Stimulated activated naive CD8-positive, alpha-beta T cell treated with anti-CD3 and anti-CD28 coated beads, Interleukin-15, Interleukin-2, amounts not matched to agents 100 ng/mL and 50 ng/mL, for 24 hours (primary cell): ENCODE results near the gene PDZD2.

Experiments used
- H3K27ac Mint-ChIP-seq: one replicate; pipeline ENCODE4 v1.8.0; 2021; ENCODE audit warnings: mild to moderate bottlenecking, mixed read lengths
- H3K27me3 Mint-ChIP-seq: one replicate; pipeline ENCODE4 v1.8.0; 2021; ENCODE audit warnings: mixed read lengths
- H3K36me3 Mint-ChIP-seq: one replicate; pipeline ENCODE4 v1.8.0; 2021; ENCODE audit warnings: low read depth, mixed read lengths
- H3K4me1 Mint-ChIP-seq: one replicate; pipeline ENCODE4 v1.8.0; 2021; ENCODE audit warnings: low read depth, mixed read lengths
- H3K4me3 Mint-ChIP-seq: one replicate; pipeline ENCODE4 v1.8.0; 2021; ENCODE audit warnings: mild to moderate bottlenecking, mixed read lengths
- H3K9me3 Mint-ChIP-seq: one replicate; pipeline ENCODE4 v1.8.0; 2021; ENCODE audit warnings: mixed read lengths

The PDZD2 gene

GRCh38 chr5:32096891-32097595 lies 458.1 kb downstream of the PDZD2 start:
- Mint-ChIP-seq H3K9me3 (no peaks in the 10 kb centered on the region), H3K27ac (no peak overlapping the region), H3K4me1 (no peaks in the 10 kb centered on the region), H3K27me3 (no peaks in the 10 kb centered on the region), H3K36me3 (peaks cover 7% of the 10 kb centered on the region), H3K4me3 (no peak overlapping the region)

- H3K27ac Mint-ChIP-seq: no peak overlapping the region
- no peak overlapping the region for H3K4me3 Mint-ChIP-seq
- H3K4me1 Mint-ChIP-seq: no peaks in the 10 kb centered on the region
- H3K9me3 Mint-ChIP-seq: no peaks in the 10 kb centered on the region
- H3K36me3 Mint-ChIP-seq: peaks cover 7% of the 10 kb centered on the region
- H3K27me3 Mint-ChIP-seq: no peaks in the 10 kb centered on the region
Observed at GRCh38 chr5:32098291-32098690, 459.4 kb downstream of the PDZD2 start.

GRCh38 chr5:32098890-32099310 lies 460.0 kb downstream of the PDZD2 start:
- Mint-ChIP-seq H3K36me3 (peaks cover 12% of the 10 kb centered on the region), H3K4me3 (no peak overlapping the region), H3K27me3 (no peaks in the 10 kb centered on the region), H3K9me3 (no peaks in the 10 kb centered on the region), H3K4me1 (no peaks in the 10 kb centered on the region), H3K27ac (no peak overlapping the region)

- Mint-ChIP-seq H3K9me3 (no peaks in the 10 kb centered on the region), H3K4me3 (no peak overlapping the region), H3K27ac (peak overlapping the region; percentile 59), H3K36me3 (peaks cover 14% of the 10 kb centered on the region), H3K27me3 (no peaks in the 10 kb centered on the region), H3K4me1 (no peaks in the 10 kb centered on the region)
Observed at GRCh38 chr5:32099486-32100035, 460.6 kb downstream of the PDZD2 start.

GRCh38 chr5:32100230-32100629 lies 461.3 kb downstream of the PDZD2 start:
- no peaks in the 10 kb centered on the region for H3K4me1 Mint-ChIP-seq
- H3K27me3 Mint-ChIP-seq: no peaks in the 10 kb centered on the region
- no peak overlapping the region for H3K27ac Mint-ChIP-seq
- H3K9me3 Mint-ChIP-seq: no peaks in the 10 kb centered on the region
- H3K4me3 Mint-ChIP-seq: no peak overlapping the region
- H3K36me3 Mint-ChIP-seq: peaks cover 18% of the 10 kb centered on the region

- H3K27ac Mint-ChIP-seq: no peak overlapping the region
- H3K36me3 Mint-ChIP-seq: peaks cover 23% of the 10 kb centered on the region
Observed at GRCh38 chr5:32100691-32101302, 461.9 kb downstream of the PDZD2 start.

GRCh38 chr5:32102254-32102986 lies 463.5 kb downstream of the PDZD2 start:
- Mint-ChIP-seq H3K9me3 (no peaks in the 10 kb centered on the region), H3K36me3 (peaks cover 27% of the 10 kb centered on the region), H3K27me3 (no peaks in the 10 kb centered on the region), H3K4me1 (no peaks in the 10 kb centered on the region), H3K27ac (peak overlapping the region; percentile 36), H3K4me3 (no peak overlapping the region)

More at GRCh38 chr5:32100691-32101302, 461.9 kb downstream of the PDZD2 start:
- Mint-ChIP-seq H3K4me1 (no peaks in the 10 kb centered on the region), H3K27me3 (no peaks in the 10 kb centered on the region), H3K4me3 (no peak overlapping the region), H3K9me3 (no peaks in the 10 kb centered on the region)

GRCh38 chr5:32103521-32103920 lies 464.6 kb downstream of the PDZD2 start:
- Mint-ChIP-seq H3K4me3 (no peak overlapping the region), H3K4me1 (no peaks in the 10 kb centered on the region), H3K27me3 (no peaks in the 10 kb centered on the region), H3K36me3 (peaks cover 33% of the 10 kb centered on the region), H3K9me3 (no peaks in the 10 kb centered on the region), H3K27ac (no peak overlapping the region)

GRCh38 chr5:32107291-32107690 lies 468.4 kb downstream of the PDZD2 start:
- H3K36me3 Mint-ChIP-seq: peaks cover 55% of the 10 kb centered on the region
- H3K9me3 Mint-ChIP-seq: no peaks in the 10 kb centered on the region

GRCh38 chr5:32108167-32108566 lies 469.2 kb downstream of the PDZD2 start:
- no peaks in the 10 kb centered on the region for H3K9me3 Mint-ChIP-seq
- peaks cover 60% of the 10 kb centered on the region for H3K36me3 Mint-ChIP-seq
- H3K4me1 Mint-ChIP-seq: no peaks in the 10 kb centered on the region
- H3K27ac Mint-ChIP-seq: no peak overlapping the region
- H3K27me3 Mint-ChIP-seq: no peaks in the 10 kb centered on the region
- H3K4me3 Mint-ChIP-seq: no peak overlapping the region

More at GRCh38 chr5:32107291-32107690, 468.4 kb downstream of the PDZD2 start:
- H3K4me3 Mint-ChIP-seq: no peak overlapping the region
- no peak overlapping the region for H3K27ac Mint-ChIP-seq
- H3K27me3 Mint-ChIP-seq: no peaks in the 10 kb centered on the region
- no peaks in the 10 kb centered on the region for H3K4me1 Mint-ChIP-seq

GRCh38 chr5:32109236-32109635 lies 470.3 kb downstream of the PDZD2 start:
- H3K4me3 Mint-ChIP-seq: no peak overlapping the region
- no peaks in the 10 kb centered on the region for H3K27me3 Mint-ChIP-seq
- H3K4me1 Mint-ChIP-seq: no peaks in the 10 kb centered on the region
- no peaks in the 10 kb centered on the region for H3K9me3 Mint-ChIP-seq
- peaks cover 57% of the 10 kb centered on the region for H3K36me3 Mint-ChIP-seq
- H3K27ac Mint-ChIP-seq: no peak overlapping the region

GRCh38 chr5:32110111-32110696 lies 471.3 kb downstream of the PDZD2 start:
- Mint-ChIP-seq H3K4me1 (peaks cover 3% of the 10 kb centered on the region), H3K36me3 (peaks cover 56% of the 10 kb centered on the region), H3K9me3 (no peaks in the 10 kb centered on the region), H3K27ac (no peak overlapping the region), H3K4me3 (no peak overlapping the region), H3K27me3 (no peaks in the 10 kb centered on the region)

GRCh38 chr5:32115985-32116384 lies 477.1 kb downstream of the PDZD2 start:
- Mint-ChIP-seq H3K9me3 (peaks cover 4% of the 10 kb centered on the region), H3K4me3 (peak overlapping the region; percentile 7), H3K36me3 (peaks cover 59% of the 10 kb centered on the region), H3K27me3 (no peaks in the 10 kb centered on the region), H3K27ac (peak overlapping the region; percentile 98), H3K4me1 (peaks cover 41% of the 10 kb centered on the region)

- Mint-ChIP-seq H3K4me3 (peak overlapping the region; percentile 56), H3K27me3 (no peaks in the 10 kb centered on the region), H3K9me3 (peaks cover 4% of the 10 kb centered on the region), H3K27ac (peak overlapping the region; percentile 98), H3K4me1 (peaks cover 48% of the 10 kb centered on the region), H3K36me3 (peaks cover 62% of the 10 kb centered on the region)
Observed at GRCh38 chr5:32116574-32117313, 477.8 kb downstream of the PDZD2 start.
